GM12878 (cell line): ENCODE results near the gene FOXR1. TPM values are rescaled to one million over a fixed set of nuclear protein-coding genes. Genes with fewer than 3 reads are reported as not detected.

Source experiments
- ATAC-seq: fragments of 200-7000 bp; cut with Tn5 transposase; 3 replicates; pipeline ENCODE4 v1.9.1; 2020; ENCODE audit warnings: mild to moderate bottlenecking, moderate library complexity
- BruUV-seq: library from RNA; stranded (reverse); fragments of 400-500 nt; replicated peaks from 2 replicates; lab custom pipeline; 2021; lab: Mats Ljungman, UMichigan
- CTCF ChIA-PET: fragments of 300-600 bp; sonication (Branson Sonifier 250); formaldehyde crosslinking; extraction: SDS; loops from one replicate; lab custom pipeline; 2021; ENCODE audit warnings: inconsistent platforms; lab: Yijun Ruan, JAX
- POLR2A ChIA-PET: fragments of 350-600 bp; formaldehyde crosslinking; extraction: SDS; loops from one replicate; lab custom pipeline; 2021; ENCODE audit warnings: inconsistent platforms; lab: Charles Lee
- RAD21 ChIA-PET: fragments of 300-600 bp; sonication (Branson Sonifier 250); formaldehyde crosslinking; loops from one replicate; lab custom pipeline; 2023; ENCODE audit warnings: antibody characterized with exemption; ENCODE audit not compliant: unreplicated experiment; lab: Charles Lee
- SMC1A ChIA-PET: fragments of 300-600 bp; sonication (Branson Sonifier 250); formaldehyde crosslinking; loops from one replicate; lab custom pipeline; 2023; ENCODE audit not compliant: unreplicated experiment, uncharacterized antibody; lab: Charles Lee
- DNase-seq: peaks from one replicate; pipeline ENCODE4 v3.0.0-alpha.2; 2011; ENCODE audit warnings: low read depth, low spot score
- FAIRE-seq: peaks from 3 replicates; lab custom pipeline; 2011; peaks lifted over from hg19 to GRCh38; lab: Jason Lieb, UNC
- H2AFZ ChIP-seq: 2 replicates; pipeline ENCODE4 v1.6.0; 2011; ENCODE audit warnings: low read depth, low read length, control low read depth; ENCODE audit not compliant: control insufficient read depth
- H3K27ac ChIP-seq: 2 replicates; pipeline ENCODE4 v1.5.1; 2011; ENCODE audit warnings: control low read depth; ENCODE audit not compliant: control insufficient read depth, insufficient read depth
- H3K27me3 ChIP-seq, 2 experiments: replicated peaks in 1 of 2; 2 replicates each; pipeline versions ENCODE4 v1.6.0 to v1.6.1; 2011; ENCODE audit warnings: low read length in 1 of 2; ENCODE audit not compliant: control insufficient read depth in 2 of 2, insufficient read depth in 2 of 2
- H3K36me3 ChIP-seq, 2 experiments: 2 replicates each; pipeline ENCODE4 v1.5.1; 2011; ENCODE audit warnings: low read length in 1 of 2; ENCODE audit not compliant: control insufficient read depth in 2 of 2, insufficient read depth in 2 of 2
- H3K4me1 ChIP-seq: 2 replicates; pipeline ENCODE4 v1.6.1; 2011; ENCODE audit warnings: mild to moderate bottlenecking, low read length, moderate library complexity, mixed read lengths; ENCODE audit not compliant: control insufficient read depth, insufficient read depth
- H3K4me2 ChIP-seq: 2 replicates; pipeline ENCODE4 v1.6.0; 2011; ENCODE audit warnings: control low read depth; ENCODE audit not compliant: control insufficient read depth, insufficient read depth
- H3K4me3 ChIP-seq: fragments of 200-600 bp; sonication (generic); 2 replicates; pipeline ENCODE4 v1.5.1; 2016
- H3K79me2 ChIP-seq: 2 replicates; pipeline ENCODE4 v1.6.0; 2011; ENCODE audit warnings: low read length; ENCODE audit not compliant: control insufficient read depth, insufficient read depth
- H3K9ac ChIP-seq: 2 replicates; pipeline ENCODE4 v1.8.0; 2011; ENCODE audit warnings: low read length, control low read depth, mixed read lengths; ENCODE audit not compliant: control insufficient read depth, insufficient read depth
- H3K9me3 ChIP-seq: replicated peaks from 3 replicates; pipeline ENCODE4 v1.5.1; 2011; ENCODE audit warnings: mild to moderate bottlenecking, low read length; ENCODE audit not compliant: control insufficient read depth, insufficient read depth
- H4K20me1 ChIP-seq: 2 replicates; pipeline ENCODE4 v1.6.0; 2011; ENCODE audit not compliant: control insufficient read depth, insufficient read depth
- CEBPB ChIP-seq, 2 experiments: fragments of 150-350 bp in 1 of 2; IDR thresholded peaks; 2 replicates each; pipeline ENCODE4 v1.6.1; 2012 to 2014; ENCODE audit warnings: low read depth in 2 of 2, low read length in 2 of 2, borderline replicate concordance in 1 of 2, inconsistent platforms in 1 of 2
- CHD4 ChIP-seq: fragments of 200-600 bp; sonication (generic); IDR thresholded peaks from 2 replicates; pipeline ENCODE4 v1.6.1; 2016; ENCODE audit warnings: mild to moderate bottlenecking
- EGR1 ChIP-seq, 2 experiments: IDR thresholded peaks; 1 replicate in 1 of 2; 2 replicates in 1 of 2; pipeline ENCODE4 v1.6.1; 2011 to 2012; ENCODE audit warnings: low read depth in 2 of 2, low read length in 2 of 2, borderline replicate concordance in 1 of 2, mild to moderate bottlenecking in 1 of 2, moderate library complexity in 1 of 2
- GABPA ChIP-seq: IDR thresholded peaks from 2 replicates; pipeline ENCODE4 v1.6.1; 2014; ENCODE audit warnings: antibody characterized with exemption, low read depth, mild to moderate bottlenecking, inconsistent platforms
- GATAD2B ChIP-seq: fragments of 450-650 bp; conservative IDR thresholded peaks from 2 replicates; pipeline ENCODE4 v1.6.1; 2017; ENCODE audit warnings: low read depth, mild to moderate bottlenecking, moderate library complexity
- MTA3 ChIP-seq: IDR thresholded peaks from 2 replicates; pipeline ENCODE4 v1.6.1; 2012; ENCODE audit warnings: low read length, inconsistent platforms, borderline replicate concordance
- NFXL1 ChIP-seq: fragments of 450-650 bp; IDR thresholded peaks from 2 replicates; pipeline ENCODE4 v1.6.1; 2017; ENCODE audit warnings: antibody characterized with exemption, mild to moderate bottlenecking, borderline replicate concordance
- NFYB ChIP-seq: IDR thresholded peaks from 2 replicates; pipeline ENCODE4 v1.6.1; 2011; ENCODE audit warnings: low read depth, mild to moderate bottlenecking, low read length, improper control_type of control experiment, moderate library complexity; ENCODE audit not compliant: insufficient read depth
- PAX5 ChIP-seq: IDR thresholded peaks from 2 replicates; pipeline ENCODE4 v1.6.1; 2011; ENCODE audit warnings: low read depth, low read length, borderline replicate concordance
- SP1 ChIP-seq: IDR thresholded peaks from one replicate; pipeline ENCODE4 v1.6.1; 2011; ENCODE audit warnings: low read depth, low read length
- SPI1 ChIP-seq: IDR thresholded peaks from 2 replicates; pipeline ENCODE4 v1.6.1; 2011; ENCODE audit warnings: low read depth, mild to moderate bottlenecking, low read length, moderate library complexity, borderline replicate concordance; ENCODE audit not compliant: insufficient read depth
- STAT3 ChIP-seq: IDR thresholded peaks from 2 replicates; pipeline ENCODE4 v1.6.1; 2011; ENCODE audit warnings: low read depth, low read length, improper control_type of control experiment
- TCF7 ChIP-seq: IDR thresholded peaks from 2 replicates; pipeline ENCODE4 v1.6.1; 2014; ENCODE audit warnings: antibody characterized with exemption, borderline replicate concordance
- WRNIP1 ChIP-seq: IDR thresholded peaks from 2 replicates; pipeline ENCODE4 v1.6.1; 2011; ENCODE audit warnings: low read depth, low read length, improper control_type of control experiment, borderline replicate concordance
- ZNF217 ChIP-seq: fragments of 450-650 bp; IDR thresholded peaks from 2 replicates; pipeline ENCODE4 v1.6.1; 2017; ENCODE audit warnings: antibody characterized with exemption, mild to moderate bottlenecking
- ZZZ3 ChIP-seq: IDR thresholded peaks from 2 replicates; pipeline ENCODE4 v1.6.1; 2011; ENCODE audit warnings: low read depth; ENCODE audit not compliant: control insufficient read depth, insufficient read length
- WGBS: methylation state at CpG from one replicate; pipeline ENCODE4 v1.1.6; 2016; ENCODE audit warnings: low lambda C conversion rate; ENCODE audit not compliant: insufficient replicate concordance, insufficient coverage; ENCODE audit errors: missing lambda C conversion rate; 5-methylcytosine and 5-hydroxymethylcytosine counted together
- in situ Hi-C: fragments of 300-500 bp; cut with MboI; formaldehyde crosslinking; loops from 9 replicates; pipeline ENCODE4 v1.14.3; 2018; ENCODE audit warnings: mixed read lengths
- intact Hi-C: fragments of 100-400 bp; cut with micrococcal nuclease; formaldehyde crosslinking; loops from one replicate; pipeline ENCODE4 v1.14.2; 2022; ENCODE audit not compliant: unreplicated experiment
- polyA plus RNA-seq, 11 experiments: library from polyadenylated mRNA; depleted of rRNA in 4 of 11; unstranded in 6 of 11; stranded (reverse) in 5 of 11; fragments of >200 nt; fragmentation: Nextera tagmentation in 4 of 11; fragmentation: Illumina TruSeq in 1 of 11; extraction: Ambion mirVana in 4 of 11; extraction: Trizol in 1 of 11; gene quantifications; 1 replicate in 1 of 11; 2 replicates in 10 of 11; pipeline versions ENCODE4 v1.2.1 to v1.2.3, GENCODE V29; 2011 to 2016; ENCODE audit warnings: inconsistent platforms in 2 of 11, missing spikeins in 2 of 11, low read depth in 1 of 11
- total RNA-seq, 4 experiments: library from RNA; depleted of rRNA in 3 of 4; stranded (reverse); fragments of >200 nt in 3 of 4; fragmentation: Illumina TruSeq in 1 of 4; extraction: Trizol in 1 of 4; gene quantifications; 2 replicates each; pipeline versions ENCODE4 v1.2.1 to v1.2.3, GENCODE V29; 2013 to 2021

The FOXR1 gene
- total and polyA plus RNA-seq, 10 of the 15 experiments (the other 5 are each of a cell fraction or from before 2014, with no cell fraction given) = not detected

DNA sequence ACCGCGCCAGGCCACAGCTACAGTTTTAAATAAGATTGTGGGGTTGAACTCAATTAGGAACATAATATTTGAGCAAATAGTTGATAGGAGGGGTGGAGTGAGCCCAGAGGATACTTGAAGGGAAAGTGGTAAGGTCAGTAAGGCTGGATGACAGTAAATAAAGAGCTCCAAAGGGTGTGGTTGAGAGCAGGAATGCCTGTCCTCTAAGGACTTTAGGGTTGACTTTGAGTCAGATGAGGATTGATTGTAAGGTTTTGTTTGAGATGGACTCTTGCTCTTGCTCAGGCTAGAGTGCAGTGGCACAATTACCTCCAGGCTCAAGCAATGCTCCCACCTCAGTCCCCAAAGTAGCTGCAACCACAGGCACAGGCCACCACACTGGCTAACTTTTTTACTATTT, 2.4 kb downstream of the FOXR1 start (continued):
- TF ChIP-seq ZZZ3 = no peak
- TF ChIP-seq NFYB = no peak

DNA sequence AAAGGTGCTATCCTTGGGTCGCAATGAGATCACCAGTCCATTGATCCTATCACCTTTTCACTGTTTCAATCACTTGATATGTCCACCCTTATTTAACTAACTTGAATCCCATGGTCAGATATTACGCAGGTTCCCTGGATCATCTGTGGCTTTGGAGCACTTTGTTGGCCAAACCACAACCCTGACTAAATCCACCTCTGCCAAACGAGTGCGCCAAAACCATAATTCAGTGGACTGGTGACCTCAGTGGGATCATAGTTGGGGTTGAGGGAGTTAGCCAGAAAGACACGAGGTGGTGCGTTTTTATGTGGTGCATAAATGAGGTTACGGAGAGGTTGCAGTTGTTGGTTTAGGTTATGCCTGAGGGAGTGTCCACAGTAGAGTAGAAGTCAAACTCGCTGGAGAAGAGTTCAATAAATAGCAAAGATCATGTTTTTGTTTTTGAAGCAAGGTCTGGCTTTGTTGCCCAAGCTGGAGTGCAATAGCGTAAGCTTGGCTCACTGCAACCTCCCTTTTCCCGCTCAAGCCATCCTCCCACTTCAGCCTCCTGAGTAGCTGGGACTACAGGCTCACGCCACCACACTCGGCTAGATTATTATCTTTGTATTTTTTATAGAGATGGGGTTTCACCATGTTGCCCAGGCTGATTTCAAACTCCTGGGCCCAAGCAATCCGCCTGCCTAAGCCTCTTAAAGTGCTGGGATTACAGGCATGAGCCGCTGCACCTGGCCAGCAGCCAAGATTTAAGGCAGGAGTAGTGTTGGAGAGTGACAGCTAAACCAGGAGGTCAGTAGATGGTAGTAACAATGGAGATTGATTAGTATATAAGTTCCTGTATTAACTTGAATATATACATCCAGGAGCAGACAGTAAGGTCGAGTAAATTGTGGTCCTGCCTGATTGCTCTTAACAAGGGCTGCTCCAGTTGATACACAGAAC, 4.5 kb downstream of the FOXR1 start:
- in situ Hi-C loops = no loop called here
- no peaks in the 10 kb centered on the region for H3K27me3 ChIP-seq
- TF ChIP-seq STAT3 = no peak
- no peak for TF ChIP-seq PAX5
- TF ChIP-seq CEBPB (IDR thresholded peaks at IDR 0.05; ENCODE audit: borderline replicate concordance in 1 of 2, low read depth in 2 of 2, low read length in 2 of 2) = no peak
- TF ChIP-seq SPI1 = no peak
- no peak for TF ChIP-seq WRNIP1
- no peak for TF ChIP-seq MTA3
- no peak for TF ChIP-seq CHD4
- no peak for TF ChIP-seq ZNF217
- TF ChIP-seq EGR1 (IDR thresholded peaks at IDR 0.05; ENCODE audit: borderline replicate concordance in 1 of 2, low read depth in 2 of 2, low read length in 2 of 2) = no peak
- no peak for TF ChIP-seq ZZZ3
- no peak for TF ChIP-seq NFXL1
- no peak for TF ChIP-seq TCF7
- TF ChIP-seq SP1 = no peak
- no peak for TF ChIP-seq GATAD2B
- TF ChIP-seq GABPA = no peak
- TF ChIP-seq, all 136 proteins: peak for 0
- ATAC-seq (no peak), DNase-seq (no peak), FAIRE-seq (no peak)
- no peak overlapping the region for H3K4me3 ChIP-seq
- ChIA-PET POLR2A (no interaction called here), RAD21 (no interaction called here), CTCF (no interaction called here), SMC1A (no interaction called here)
- no peaks in the 10 kb centered on the region for H3K79me2 ChIP-seq
- H2AFZ ChIP-seq = no peak overlapping the region
- WGBS = 51% methylated on average over 15 of the region's 15 CpGs
- H4K20me1 ChIP-seq = no peaks in the 10 kb centered on the region; the same call in 1 of the 2 replicates
- H3K36me3 ChIP-seq = no peaks in the 10 kb centered on the region
- intact Hi-C loops = no loop called here
- no peak overlapping the region for H3K4me2 ChIP-seq
- no peaks in the 10 kb centered on the region for H3K9me3 ChIP-seq
- H3K27ac ChIP-seq = no peak overlapping the region
- no peak overlapping the region for H3K9ac ChIP-seq
- no TSS peak for BruUV-seq
- no peaks in the 10 kb centered on the region for H3K4me1 ChIP-seq
